ENCODE measurements around the gene DDT.
"Not testable (repeated sequence)": the region's sequence is repeated elsewhere in the genome, so short reads cannot be mapped to it uniquely, and the experiment has no call there.

Gene DDT

DNA sequence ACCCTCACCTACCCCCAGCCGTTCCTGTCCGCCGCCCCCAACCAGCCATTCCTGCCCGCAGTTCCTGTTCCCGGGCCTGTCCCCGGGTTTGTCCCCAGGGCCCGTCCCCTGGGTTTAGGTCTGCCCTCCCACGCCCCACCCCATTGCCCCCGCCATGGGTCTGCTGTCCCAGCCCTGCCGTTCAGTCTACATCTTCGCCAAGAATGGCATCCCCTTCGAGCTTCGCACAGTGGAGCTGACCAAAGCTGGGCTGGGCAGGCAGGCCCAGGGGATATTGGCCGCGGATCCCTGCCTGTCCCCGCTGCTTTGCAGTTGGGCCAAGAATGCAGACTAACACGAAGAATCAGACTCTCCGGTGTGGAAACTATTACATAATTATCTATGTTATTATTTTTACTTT, 24.5 kb downstream of the DDT start:
- not testable (repeated sequence) for DNase-seq

GRCh38 chr22:23947391-23947790, 26.9 kb downstream of the DDT start:
- DNase-seq = not testable (repeated sequence)

DNA sequence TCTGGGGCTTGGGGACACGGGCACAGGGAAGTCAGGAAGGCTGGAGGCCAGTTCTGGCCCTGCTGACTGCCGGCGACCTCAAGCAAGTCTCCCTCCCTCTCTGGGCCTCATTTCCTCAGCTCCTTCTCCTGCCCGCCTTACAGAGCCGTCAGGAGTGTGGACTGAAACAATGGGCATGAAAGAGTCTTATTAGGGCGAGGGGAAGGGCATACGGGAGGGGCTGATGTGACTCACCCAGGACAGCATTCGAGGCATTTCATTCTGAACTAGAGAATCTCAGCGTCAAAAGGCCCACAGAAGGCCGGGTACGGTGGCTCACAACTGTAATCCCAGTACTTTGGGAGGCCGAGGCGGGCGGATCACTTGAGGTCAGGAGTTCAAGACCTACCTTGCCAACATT, 34.1 kb downstream of the DDT start:
- DNase-seq = not testable (repeated sequence)

- no peak for DNase-seq
Observed at GRCh38 chr22:23939017-23939357, 35.3 kb downstream of the DDT start.

- no peak for DNase-seq
Observed at GRCh38 chr22:23938328-23939016, 35.8 kb downstream of the DDT start.

DNA sequence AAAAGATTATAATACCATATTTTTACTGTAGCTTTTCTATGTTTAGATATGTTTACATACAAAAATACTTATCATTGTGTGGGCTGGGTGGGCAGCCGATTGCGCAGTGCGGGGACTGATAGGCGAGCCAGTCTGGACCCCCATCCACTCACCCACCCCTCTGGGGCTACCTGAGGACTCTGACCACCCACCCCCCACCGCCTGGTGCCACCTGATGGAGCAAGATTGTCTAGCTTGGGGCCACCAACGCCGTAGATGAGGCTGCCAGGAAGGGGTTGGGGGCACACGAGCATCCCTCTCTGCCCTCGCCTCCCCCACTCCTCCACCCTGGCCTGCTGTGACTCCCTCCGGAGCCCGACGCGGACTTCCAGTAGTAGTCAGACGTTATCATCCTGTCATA, 47.7 kb downstream of the DDT start:
- no peak for DNase-seq

DNA sequence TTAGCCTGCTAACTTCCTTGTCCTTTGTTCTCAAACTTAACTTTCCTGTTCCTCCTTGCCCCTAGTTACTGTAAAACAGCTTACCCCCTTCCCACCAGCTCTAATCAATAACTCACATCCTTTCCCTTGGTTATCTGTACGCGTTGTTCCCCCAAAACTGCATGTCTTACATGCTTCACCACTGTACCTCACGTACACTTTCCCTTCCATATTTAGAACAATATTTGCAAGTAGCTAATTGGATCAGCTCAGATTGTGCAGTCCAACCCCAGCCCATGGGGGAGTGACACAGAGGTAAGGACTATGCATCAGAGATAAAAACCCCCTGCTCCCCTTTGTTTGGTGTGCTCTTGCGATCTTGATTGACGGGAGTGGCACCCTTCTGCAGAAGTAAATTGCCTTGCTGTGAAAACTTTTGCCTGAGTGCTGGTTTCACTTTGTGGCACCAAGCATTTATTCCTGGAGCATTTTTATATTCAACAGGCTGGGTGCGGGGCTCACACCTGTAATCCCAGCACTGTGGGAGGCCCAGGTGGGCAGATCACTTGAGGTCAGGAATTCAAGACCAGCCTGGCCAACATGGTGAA, 49.1 kb downstream of the DDT start:
- no peak for DNase-seq

DNA sequence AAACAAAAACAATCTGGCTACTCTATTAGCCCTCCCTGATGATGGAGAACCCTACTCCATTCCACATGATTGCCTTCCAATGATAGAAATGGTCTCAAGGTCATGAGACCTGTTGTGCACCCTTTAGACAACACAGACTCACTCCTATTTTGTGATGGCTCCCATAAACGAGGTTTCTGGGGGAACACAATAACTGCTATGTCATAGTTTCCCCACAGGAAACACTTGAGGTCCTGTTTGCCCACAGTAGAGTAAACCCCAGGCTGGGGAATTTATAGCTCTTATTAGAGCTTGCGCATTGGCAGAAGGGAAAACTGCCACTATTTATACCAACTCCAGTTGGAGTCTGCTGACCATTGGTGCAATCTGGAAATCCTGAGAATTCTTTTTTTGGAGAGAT, 51.3 kb downstream of the DDT start:
- no peak for DNase-seq

DNA sequence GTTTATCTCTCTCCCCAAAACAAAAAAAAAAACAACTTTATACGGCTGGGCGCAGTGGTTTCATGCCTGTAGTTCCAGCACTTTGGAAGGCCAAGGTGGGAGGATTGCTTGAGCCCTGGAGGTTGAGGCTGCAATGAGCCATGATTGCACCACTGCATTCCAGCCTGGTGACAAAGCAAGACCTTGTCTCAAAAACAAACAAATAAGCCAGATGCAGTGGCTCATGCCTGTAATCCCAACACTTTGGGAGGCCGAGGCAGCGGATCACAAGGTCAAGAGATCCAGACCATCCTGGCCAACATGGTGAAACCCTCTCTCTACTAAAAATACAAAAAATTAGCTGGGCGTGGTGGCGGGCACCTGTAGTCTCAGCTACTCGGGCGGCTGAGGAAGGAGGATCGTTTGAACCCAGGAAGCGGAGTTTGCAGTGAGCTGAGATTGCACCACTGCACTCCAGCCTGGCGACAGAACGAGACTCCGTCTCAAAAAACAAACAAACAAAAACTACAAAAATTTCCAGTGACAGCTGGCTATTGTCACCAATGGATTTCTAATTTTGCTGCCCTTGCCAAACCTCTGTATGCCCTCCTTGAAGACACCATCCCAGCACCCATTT, 52.5 kb downstream of the DDT start:
- DNase-seq = not testable (repeated sequence)
